ENCODE measurements around the gene TMEM163. TPM values are rescaled to one million over a fixed set of nuclear protein-coding genes. Genes with fewer than 3 reads are reported as not detected.

The TMEM163 gene
- polyA plus RNA-seq, 1 donor from 2014 or later: 3.5 TPM

- no peak overlapping the region for H2AFZ ChIP-seq (ENCODE audit: low read depth, low read length)
- H3K27me3 ChIP-seq (ENCODE audit: insufficient read depth, low read depth, low read length): peaks cover 29% of the 10 kb centered on the region
- no peaks in the 10 kb centered on the region for H3K9me2 ChIP-seq (ENCODE audit: insufficient read depth, low read length)
- H3K9ac ChIP-seq (ENCODE audit: low read length): no peak overlapping the region
- no peaks in the 10 kb centered on the region for H3K9me3 ChIP-seq (ENCODE audit: low read length)
- no peak overlapping the region for H3K4me2 ChIP-seq (ENCODE audit: low read length)
- no peak overlapping the region for H3K27ac ChIP-seq (ENCODE audit: low read length)
- no peaks in the 10 kb centered on the region for H4K20me1 ChIP-seq (ENCODE audit: insufficient read depth)
- no peaks in the 10 kb centered on the region for H3K36me3 ChIP-seq (ENCODE audit: insufficient read depth, low read length)
- TF ChIP-seq SMC3 (conservative IDR thresholded peaks at IDR 0.05; ENCODE audit: poor library complexity) (no peak), EP300 (conservative IDR thresholded peaks at IDR 0.05; ENCODE audit: poor library complexity, severe bottlenecking) (no peak), REST (IDR thresholded peaks at IDR 0.05; ENCODE audit: borderline replicate concordance) (no peak), CTCF (IDR thresholded peaks at IDR 0.05; ENCODE audit: poor library complexity, severe bottlenecking) (no peak), MXI1 (conservative IDR thresholded peaks at IDR 0.05; ENCODE audit: poor library complexity, severe bottlenecking) (no peak), POLR2AphosphoS5 (IDR thresholded peaks at IDR 0.05) (no peak), EZH2 (IDR thresholded peaks at IDR 0.05; ENCODE audit: borderline replicate concordance, insufficient read depth, low read length, poor library complexity, severe bottlenecking) (no peak), RAD21 (conservative IDR thresholded peaks at IDR 0.05) (no peak), TAF1 (IDR thresholded peaks at IDR 0.05; ENCODE audit: low read depth) (no peak)
- H3F3A ChIP-seq (ENCODE audit: insufficient read depth, low read length, poor library complexity, severe bottlenecking): no peaks in the 10 kb centered on the region
- no peak overlapping the region for H3K4me3 ChIP-seq (ENCODE audit: low read length)
- H3K79me2 ChIP-seq (replicated peaks; ENCODE audit: insufficient read depth, low read length): no peaks in the 10 kb centered on the region
These were observed 5.6 kb downstream of the TMEM163 start for GRCh38 chr2:134713176-134713575.

- Histone ChIP-seq H3K9ac (ENCODE audit: low read length) (no peak overlapping the region), H3K27me3 (ENCODE audit: insufficient read depth, low read depth, low read length) (peaks cover 24% of the 10 kb centered on the region), H3K4me3 (ENCODE audit: low read length) (no peak overlapping the region), H3F3A (ENCODE audit: insufficient read depth, low read length, poor library complexity, severe bottlenecking) (no peaks in the 10 kb centered on the region), H3K9me2 (ENCODE audit: insufficient read depth, low read length) (no peaks in the 10 kb centered on the region), H3K27ac (ENCODE audit: low read length) (no peak overlapping the region), H3K9me3 (ENCODE audit: low read length) (no peaks in the 10 kb centered on the region), H2AFZ (ENCODE audit: low read depth, low read length) (no peak overlapping the region), H3K4me2 (ENCODE audit: low read length) (no peak overlapping the region), H4K20me1 (ENCODE audit: insufficient read depth) (no peaks in the 10 kb centered on the region), H3K36me3 (ENCODE audit: insufficient read depth, low read length) (no peaks in the 10 kb centered on the region), H3K79me2 (replicated peaks; ENCODE audit: insufficient read depth, low read length) (no peaks in the 10 kb centered on the region)
- TF ChIP-seq SMC3 (conservative IDR thresholded peaks at IDR 0.05; ENCODE audit: poor library complexity): no peak
- TF ChIP-seq REST (IDR thresholded peaks at IDR 0.05; ENCODE audit: borderline replicate concordance): no peak
- no peak for TF ChIP-seq CTCF (IDR thresholded peaks at IDR 0.05; ENCODE audit: poor library complexity, severe bottlenecking)
- no peak for TF ChIP-seq POLR2AphosphoS5 (IDR thresholded peaks at IDR 0.05)
- TF ChIP-seq EP300 (conservative IDR thresholded peaks at IDR 0.05; ENCODE audit: poor library complexity, severe bottlenecking): no peak
- TF ChIP-seq RAD21 (conservative IDR thresholded peaks at IDR 0.05): no peak
- no peak for TF ChIP-seq MXI1 (conservative IDR thresholded peaks at IDR 0.05; ENCODE audit: poor library complexity, severe bottlenecking)
These were observed 6.1 kb downstream of the TMEM163 start for GRCh38 chr2:134712736-134713135.
